IMR-90 (cell line): ENCODE measurements around the gene TDRD3. TPM values are rescaled to one million over a fixed set of nuclear protein-coding genes. Genes with fewer than 3 reads are reported as not detected.

Source experiments
- ATAC-seq: fragments of 200-7000 bp; cut with Tn5 transposase; 2 replicates; pipeline ENCODE4 v1.9.1; 2020; ENCODE audit warnings: low read depth, mild to moderate bottlenecking, moderate library complexity
- BruUV-seq: library from RNA; stranded (reverse); fragments of 400-500 nt; replicated peaks from 2 replicates; lab custom pipeline; 2021; lab: Mats Ljungman, UMichigan
- CTCF ChIA-PET: fragments of 300-600 bp; formaldehyde crosslinking; extraction: SDS; loops from one replicate; lab custom pipeline; 2021; ENCODE audit warnings: antibody characterized with exemption; lab: Yijun Ruan, JAX
- POLR2A ChIA-PET: fragments of 300-600 bp; sonication (Branson Sonifier 250); formaldehyde crosslinking; loops from one replicate; lab custom pipeline; 2022; ENCODE audit warnings: antibody characterized with exemption; ENCODE audit not compliant: unreplicated experiment; lab: Charles Lee
- DNase-seq: peaks from one replicate; pipeline ENCODE4 v3.0.0; 2013
- H2AFZ ChIP-seq: replicated peaks from 2 replicates; pipeline ENCODE3; 2013; ENCODE audit warnings: low read length, mild to moderate bottlenecking; ENCODE audit not compliant: poor library complexity
- H2AK5ac ChIP-seq: 2 replicates; pipeline ENCODE4 v1.6.1; 2013; ENCODE audit warnings: low read depth, low read length, inconsistent platforms
- H2AK9ac ChIP-seq: replicated peaks from 2 replicates; pipeline ENCODE3; 2013; ENCODE audit warnings: mild to moderate bottlenecking, low read depth, low read length, moderate library complexity; ENCODE audit not compliant: poor library complexity
- H2BK120ac ChIP-seq: 2 replicates; pipeline ENCODE4 v1.6.1; 2013; ENCODE audit warnings: low read depth, low read length, inconsistent platforms
- H2BK15ac ChIP-seq: 3 replicates; pipeline ENCODE4 v1.6.1; 2013; ENCODE audit warnings: low read depth, low read length, inconsistent platforms
- H2BK20ac ChIP-seq: 2 replicates; pipeline ENCODE4 v1.6.1; 2013; ENCODE audit warnings: low read depth, mild to moderate bottlenecking, inconsistent platforms, low read length, moderate library complexity
- H2BK5ac ChIP-seq: 2 replicates; pipeline ENCODE4 v1.6.1; 2013; ENCODE audit warnings: mild to moderate bottlenecking, low read depth, low read length, inconsistent platforms; ENCODE audit not compliant: poor library complexity, severe bottlenecking
- H3K14ac ChIP-seq: replicated peaks from 2 replicates; pipeline ENCODE4 v1.6.1; 2013; ENCODE audit warnings: low read depth, low read length, inconsistent platforms
- H3K18ac ChIP-seq: 2 replicates; pipeline ENCODE4 v1.6.1; 2013; ENCODE audit warnings: low read depth, low read length, control low read depth
- H3K23ac ChIP-seq: 2 replicates; pipeline ENCODE4 v1.6.1; 2013; ENCODE audit warnings: low read depth, low read length, inconsistent platforms
- H3K27ac ChIP-seq: 2 replicates; pipeline ENCODE4 v1.5.1; 2013; ENCODE audit warnings: mild to moderate bottlenecking, control low read depth, low read length; ENCODE audit not compliant: insufficient read depth
- H3K27me3 ChIP-seq: 2 replicates; pipeline ENCODE4 v1.6.1; 2013; ENCODE audit warnings: low read length; ENCODE audit not compliant: control insufficient read depth, insufficient read depth
- H3K36me3 ChIP-seq: 2 replicates; pipeline ENCODE4 v1.6.1; 2013; ENCODE audit warnings: low read length, mixed read lengths; ENCODE audit not compliant: control insufficient read depth, insufficient read depth
- H3K4ac ChIP-seq: 2 replicates; pipeline ENCODE4 v1.6.1; 2013; ENCODE audit warnings: low read depth, low read length, inconsistent platforms
- H3K4me1 ChIP-seq: 2 replicates; pipeline ENCODE4 v1.6.1; 2013; ENCODE audit warnings: low read length, mixed read lengths; ENCODE audit not compliant: control insufficient read depth, insufficient read depth
- H3K4me2 ChIP-seq: 2 replicates; pipeline ENCODE4 v1.6.1; 2013; ENCODE audit warnings: low read depth, mild to moderate bottlenecking, control low read depth, low read length, moderate library complexity
- H3K4me3 ChIP-seq: 2 replicates; pipeline ENCODE4 v1.5.1; 2013; ENCODE audit warnings: low read depth, mild to moderate bottlenecking, control low read depth, low read length, moderate library complexity; ENCODE audit not compliant: insufficient read depth
- H3K56ac ChIP-seq: 2 replicates; pipeline ENCODE4 v1.6.1; 2013; ENCODE audit warnings: low read length, inconsistent platforms; ENCODE audit not compliant: insufficient read depth; ENCODE audit errors: extremely low read depth
- H3K79me1 ChIP-seq, 2 experiments: 2 replicates each; pipeline ENCODE4 v1.6.1; 2013; ENCODE audit warnings: low read length in 2 of 2, inconsistent platforms in 1 of 2, low read depth in 1 of 2
- H3K9ac ChIP-seq: 2 replicates; pipeline ENCODE4 v1.6.1; 2013; ENCODE audit warnings: low read depth, low read length, control low read depth
- H3K9me1 ChIP-seq: 2 replicates; pipeline ENCODE4 v1.6.1; 2013; ENCODE audit warnings: low read length, inconsistent platforms; ENCODE audit not compliant: insufficient read depth
- H3K9me3 ChIP-seq: 2 replicates; pipeline ENCODE4 v1.6.1; 2013; ENCODE audit warnings: low read length; ENCODE audit not compliant: control insufficient read depth, insufficient read depth
- H4K20me1 ChIP-seq: 2 replicates; pipeline ENCODE4 v1.6.1; 2013; ENCODE audit warnings: low read length, inconsistent platforms; ENCODE audit not compliant: insufficient read depth
- H4K5ac ChIP-seq: 2 replicates; pipeline ENCODE4 v1.6.1; 2013; ENCODE audit warnings: mild to moderate bottlenecking, low read depth, low read length, control low read depth
- H4K8ac ChIP-seq, 2 experiments: 2 replicates each; pipeline ENCODE4 v1.6.1; 2013; ENCODE audit warnings: low read depth in 2 of 2, low read length in 2 of 2, control low read depth in 1 of 2, inconsistent platforms in 1 of 2
- H4K91ac ChIP-seq: 2 replicates; pipeline ENCODE4 v1.6.1; 2013; ENCODE audit warnings: low read depth, low read length, inconsistent platforms; ENCODE audit not compliant: insufficient read depth
- CEBPB ChIP-seq: IDR thresholded peaks from 2 replicates; pipeline ENCODE4 v1.6.1; 2012; ENCODE audit warnings: low read depth, low read length, improper control_type of control experiment
- FOS ChIP-seq: fragments of 150-350 bp; IDR thresholded peaks from 2 replicates; pipeline ENCODE4 v1.6.1; 2016; ENCODE audit warnings: low read depth, low read length
- MAZ ChIP-seq: IDR thresholded peaks from 2 replicates; pipeline ENCODE4 v1.6.1; 2012; ENCODE audit warnings: low read depth, mild to moderate bottlenecking, low read length, improper control_type of control experiment, moderate library complexity, borderline replicate concordance
- MXI1 ChIP-seq: IDR thresholded peaks from 2 replicates; pipeline ENCODE4 v1.6.1; 2012; ENCODE audit warnings: low read depth, mild to moderate bottlenecking, low read length, moderate library complexity, borderline replicate concordance
- POLR2A ChIP-seq: IDR thresholded peaks from 2 replicates; pipeline ENCODE4 v1.6.1; 2012; ENCODE audit warnings: mild to moderate bottlenecking, low read depth, low read length
- RCOR1 ChIP-seq: IDR thresholded peaks from 2 replicates; pipeline ENCODE4 v1.6.1; 2012; ENCODE audit warnings: mild to moderate bottlenecking, low read length, improper control_type of control experiment; ENCODE audit not compliant: insufficient replicate concordance
- RFX5 ChIP-seq: IDR thresholded peaks from 2 replicates; pipeline ENCODE4 v1.8.0; 2012; ENCODE audit warnings: low read depth, mild to moderate bottlenecking, low read length, moderate library complexity
- dilution Hi-C: fragments of 300-500 bp; cut with HindIII; formaldehyde crosslinking; loops from one replicate; pipeline ENCODE4 v1.14.3; 2018; ENCODE audit warnings: low sequenced_read_pairs; ENCODE audit not compliant: unreplicated experiment
- in situ Hi-C: fragments of 300-500 bp; cut with MboI; formaldehyde crosslinking; loops from 3 replicates; pipeline ENCODE4 v1.14.3; 2019; ENCODE audit warnings: low sequenced_read_pairs, inconsistent platforms, mixed read lengths
- intact Hi-C: fragments of 100-400 bp; cut with micrococcal nuclease; formaldehyde crosslinking; loops from 2 replicates; pipeline ENCODE4 v1.10.0; 2022
- polyA plus RNA-seq, 3 experiments: library from polyadenylated mRNA; depleted of rRNA; stranded (reverse); fragments of >200 nt; gene quantifications; 2 replicates each; pipeline ENCODE4 v1.2.3, GENCODE V29; 2012; ENCODE audit warnings: low replicate concordance in 1 of 3
- total RNA-seq: library from RNA; depleted of rRNA; stranded (reverse); fragments of >200 nt; gene quantifications from 2 replicates; pipeline ENCODE4 v1.2.3, GENCODE V29; 2012

TDRD3 gene
- total and polyA plus RNA-seq, 2 of the 4 experiments (the other 2 are of a cell fraction), result 3.9 to 12.0 TPM

GRCh38 chr13:60479273-60479672, 82.3 kb downstream of the TDRD3 start:
- Histone ChIP-seq H2AK9ac (no peak overlapping the region), H3K18ac (no peak overlapping the region), H3K9me1 (no peaks in the 10 kb centered on the region), H3K36me3 (no peaks in the 10 kb centered on the region), H3K4ac (no peak overlapping the region), H3K56ac (no peak overlapping the region), H3K4me3 (no peak overlapping the region), H3K27me3 (no peaks in the 10 kb centered on the region), H4K91ac (no peak overlapping the region), H3K79me1 (no peaks in the 10 kb centered on the region), H3K23ac (no peak overlapping the region), H2BK120ac (no peak overlapping the region), H2BK20ac (no peak overlapping the region), H2BK5ac (no peak overlapping the region), H3K4me2 (no peak overlapping the region), H3K9me3 (no peaks in the 10 kb centered on the region; the same call in 1 of the 2 replicates), H4K5ac (no peak overlapping the region), H3K4me1 (no peaks in the 10 kb centered on the region), H3K9ac (no peak overlapping the region), H2AFZ (no peak overlapping the region), H2AK5ac (no peak overlapping the region), H4K20me1 (no peaks in the 10 kb centered on the region), H4K8ac (no peak overlapping the region), H2BK15ac (no peak overlapping the region), H3K14ac (no peak overlapping the region), H3K27ac (no peak overlapping the region)
- in situ Hi-C loops (loop anchor here (10.0 kb wide), 1 partner anchor 136 kb away; no protein-coding TSS in a partner anchor), intact Hi-C loops (no loop called here), dilution Hi-C loops (no loop called here)
- BruUV-seq, result no TSS peak
- no peak for TF ChIP-seq FOS
- no peak for TF ChIP-seq RFX5
- no peak for TF ChIP-seq MAZ
- TF ChIP-seq POLR2A, result no peak
- TF ChIP-seq MXI1, result no peak
- TF ChIP-seq CEBPB, result no peak
- TF ChIP-seq RCOR1, result no peak
- DNase-seq (no peak), ATAC-seq (no peak)
- CTCF ChIA-PET, result no interaction called here
- POLR2A ChIA-PET, result no interaction called here
